ENCODE measurements around the gene C1orf35. TPM values are rescaled to one million over a fixed set of nuclear protein-coding genes. Genes with fewer than 3 reads are reported as not detected.

The C1orf35 gene
- total and polyA plus RNA-seq, 2 experiments from 2014 or later: 14.0 to 67.6 TPM

DNA sequence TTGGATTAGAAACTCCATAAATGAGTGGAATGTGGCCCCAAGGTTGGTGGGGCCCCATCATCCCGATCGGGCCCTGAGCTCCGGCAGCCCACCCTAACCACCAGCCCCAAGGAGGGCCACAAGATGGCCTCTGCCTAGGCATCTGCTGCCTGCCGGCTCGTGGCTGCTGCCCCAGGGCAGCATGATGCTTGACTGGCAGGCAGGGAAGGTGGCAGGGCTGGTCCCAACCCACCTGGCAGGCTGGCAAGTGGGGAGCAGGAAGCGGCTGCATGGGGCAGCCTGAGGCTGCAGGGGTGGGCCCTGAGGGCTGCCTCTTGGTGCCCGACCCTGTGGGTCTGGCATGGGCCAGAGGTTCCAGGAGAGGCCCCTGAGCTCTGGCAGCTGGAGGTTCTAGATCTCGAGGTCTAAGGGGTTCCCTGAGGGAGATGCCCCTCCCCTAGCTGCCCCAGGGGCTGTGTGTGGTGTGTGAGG is 45.8 kb upstream of the C1orf35 start (continued):
- TF ChIP-seq REST (IDR thresholded peaks at IDR 0.05; ENCODE audit: unreplicated experiment): no peak
- TF ChIP-seq JUNB (IDR thresholded peaks at IDR 0.05; ENCODE audit: unreplicated experiment): no peak
- TF ChIP-seq, protein P1, sequence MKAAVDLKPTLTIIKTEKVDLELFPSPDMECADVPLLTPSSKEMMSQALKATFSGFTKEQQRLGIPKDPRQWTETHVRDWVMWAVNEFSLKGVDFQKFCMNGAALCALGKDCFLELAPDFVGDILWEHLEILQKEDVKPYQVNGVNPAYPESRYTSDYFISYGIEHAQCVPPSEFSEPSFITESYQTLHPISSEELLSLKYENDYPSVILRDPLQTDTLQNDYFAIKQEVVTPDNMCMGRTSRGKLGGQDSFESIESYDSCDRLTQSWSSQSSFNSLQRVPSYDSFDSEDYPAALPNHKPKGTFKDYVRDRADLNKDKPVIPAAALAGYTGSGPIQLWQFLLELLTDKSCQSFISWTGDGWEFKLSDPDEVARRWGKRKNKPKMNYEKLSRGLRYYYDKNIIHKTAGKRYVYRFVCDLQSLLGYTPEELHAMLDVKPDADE (IDR thresholded peaks at IDR 0.05): no peak
- TF ChIP-seq ZNF114 (CRISPR knock-in tag; IDR thresholded peaks at IDR 0.05): no peak
- no peak for TF ChIP-seq EZH2phosphoT487 (IDR thresholded peaks at IDR 0.05; ENCODE audit: unreplicated experiment)
- TF ChIP-seq EZH2 (IDR thresholded peaks at IDR 0.05; ENCODE audit: low read depth, unreplicated experiment): no peak
- no peak for TF ChIP-seq STAT1 (IDR thresholded peaks at IDR 0.05; ENCODE audit: unreplicated experiment)
- TF ChIP-seq, protein P2, sequence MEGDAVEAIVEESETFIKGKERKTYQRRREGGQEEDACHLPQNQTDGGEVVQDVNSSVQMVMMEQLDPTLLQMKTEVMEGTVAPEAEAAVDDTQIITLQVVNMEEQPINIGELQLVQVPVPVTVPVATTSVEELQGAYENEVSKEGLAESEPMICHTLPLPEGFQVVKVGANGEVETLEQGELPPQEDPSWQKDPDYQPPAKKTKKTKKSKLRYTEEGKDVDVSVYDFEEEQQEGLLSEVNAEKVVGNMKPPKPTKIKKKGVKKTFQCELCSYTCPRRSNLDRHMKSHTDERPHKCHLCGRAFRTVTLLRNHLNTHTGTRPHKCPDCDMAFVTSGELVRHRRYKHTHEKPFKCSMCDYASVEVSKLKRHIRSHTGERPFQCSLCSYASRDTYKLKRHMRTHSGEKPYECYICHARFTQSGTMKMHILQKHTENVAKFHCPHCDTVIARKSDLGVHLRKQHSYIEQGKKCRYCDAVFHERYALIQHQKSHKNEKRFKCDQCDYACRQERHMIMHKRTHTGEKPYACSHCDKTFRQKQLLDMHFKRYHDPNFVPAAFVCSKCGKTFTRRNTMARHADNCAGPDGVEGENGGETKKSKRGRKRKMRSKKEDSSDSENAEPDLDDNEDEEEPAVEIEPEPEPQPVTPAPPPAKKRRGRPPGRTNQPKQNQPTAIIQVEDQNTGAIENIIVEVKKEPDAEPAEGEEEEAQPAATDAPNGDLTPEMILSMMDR (conservative IDR thresholded peaks at IDR 0.05; ENCODE audit: low read depth in 2 of 2): no peak

DNA sequence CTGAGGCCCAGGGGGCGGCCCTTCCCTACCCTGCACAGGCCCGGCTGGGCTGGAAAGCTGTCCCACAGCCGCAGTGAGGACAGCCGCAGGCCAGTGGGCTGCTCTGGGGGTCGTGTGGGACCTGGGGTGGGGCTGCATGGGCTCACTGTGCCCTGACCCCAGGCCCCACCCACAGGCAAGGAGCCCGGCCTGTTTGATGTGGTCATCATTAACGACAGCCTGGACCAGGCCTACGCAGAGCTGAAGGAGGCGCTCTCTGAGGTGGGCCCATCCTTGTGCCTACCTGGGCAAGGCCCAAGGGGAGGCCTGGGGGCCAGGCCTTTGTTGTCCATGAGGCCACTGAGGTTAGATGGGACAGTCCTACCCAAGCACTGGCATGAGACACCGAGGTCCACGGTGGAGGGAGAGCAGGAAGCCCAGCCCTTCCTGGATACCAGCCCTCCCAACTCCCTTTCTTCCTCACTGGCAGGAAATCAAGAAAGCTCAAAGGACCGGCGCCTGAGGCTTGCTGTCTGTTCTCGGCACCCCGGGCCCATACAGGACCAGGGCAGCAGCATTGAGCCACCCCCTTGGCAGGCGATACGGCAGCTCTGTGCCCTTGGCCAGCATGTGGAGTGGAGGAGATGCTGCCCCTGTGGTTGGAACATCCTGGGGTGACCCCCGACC is 45.2 kb upstream of the C1orf35 start:
- Mint-ChIP-seq H3K27ac (no peak overlapping the region), H3K36me3 (ENCODE audit: low read depth) (no peaks in the 10 kb centered on the region; the same call in 1 of the 3 replicates), H3K9me3 (no peaks in the 10 kb centered on the region; the same call in 2 of the 3 replicates), H3K4me3 (no peak overlapping the region), H3K4me1 (peaks cover 3% of the 10 kb centered on the region; the same call in 2 of the 3 replicates), H3K27me3 (ENCODE audit: insufficient read depth, low read depth, poor library complexity) (peaks cover 11% of the 10 kb centered on the region)
- no peaks in the 10 kb centered on the region for H3K36me3 ChIP-seq (ENCODE audit: insufficient read depth)
- no peaks in the 10 kb centered on the region for H3K27me3 ChIP-seq (ENCODE audit: insufficient read depth)
- DNase-seq (ENCODE audit: low spot score) (no peak), ATAC-seq (no peak)
- no peak overlapping the region for H3K4me2 ChIP-seq
- H2AFZ ChIP-seq: no peak overlapping the region
- no peaks in the 10 kb centered on the region for H4K20me1 ChIP-seq (replicated peaks; ENCODE audit: insufficient read depth)
- no peak overlapping the region for H3K4me3 ChIP-seq
- peaks cover 9% of the 10 kb centered on the region for H3K79me2 ChIP-seq (replicated peaks; ENCODE audit: insufficient read depth)
- no peaks in the 10 kb centered on the region for H3F3A ChIP-seq (replicated peaks; ENCODE audit: low read depth)
- H3K9me2 ChIP-seq (ENCODE audit: insufficient read depth): no peaks in the 10 kb centered on the region
- H3K27ac ChIP-seq (ENCODE audit: low read depth): no peak overlapping the region
- no peaks in the 10 kb centered on the region for H3K4me1 ChIP-seq (ENCODE audit: insufficient read depth)
- TF ChIP-seq REST (IDR thresholded peaks at IDR 0.05; ENCODE audit: unreplicated experiment): no peak
- TF ChIP-seq NANOG (IDR thresholded peaks at IDR 0.05; ENCODE audit: borderline replicate concordance): no peak
- no peak for TF ChIP-seq EZH2 (IDR thresholded peaks at IDR 0.05; ENCODE audit: low read depth, unreplicated experiment)
- TF ChIP-seq ZNF114 (CRISPR knock-in tag; IDR thresholded peaks at IDR 0.05): no peak
- TF ChIP-seq CREB1 (CRISPR knock-in tag; IDR thresholded peaks at IDR 0.05; ENCODE audit: low read depth): no peak
- no peak for TF ChIP-seq EZH2phosphoT487 (IDR thresholded peaks at IDR 0.05; ENCODE audit: unreplicated experiment)
- TF ChIP-seq STAT1 (IDR thresholded peaks at IDR 0.05; ENCODE audit: unreplicated experiment): no peak
- no peak for TF ChIP-seq POLR2AphosphoS5 (IDR thresholded peaks at IDR 0.05; ENCODE audit: low read depth)
